Activated CD8-positive, alpha-beta T cell treated with anti-CD3 and anti-CD28 coated beads, Interleukin-2, amount 10 ng/mL, durations not matched to agents 7 days and 5 days (primary cell): ENCODE data around the gene CGB7. TPM values are rescaled to one million over a fixed set of nuclear protein-coding genes. Genes with fewer than 3 reads are reported as not detected.
A peak's percentile ranks its signal among the peaks of the same experiment; 100 is the strongest.
"Not testable (repeated sequence)": the region's sequence is repeated elsewhere in the genome, so short reads cannot be mapped to it uniquely, and the experiment has no call there.

Experiments
- ATAC-seq: fragments of 150-1000 bp; cut with Tn5 transposase; one replicate; pipeline ENCODE4 v1.10.0; 2021; ENCODE audit warnings: moderate library complexity
- CTCF ChIA-PET: fragments of 350-600 bp; sonication (Branson Sonifier 250); formaldehyde crosslinking; loops from one replicate; lab custom pipeline; 2021; ENCODE audit warnings: antibody characterized with exemption; lab: Charles Lee
- POLR2A ChIA-PET: fragments of 350-600 bp; sonication (Branson Sonifier 250); formaldehyde crosslinking; loops from one replicate; lab custom pipeline; 2021; ENCODE audit warnings: antibody characterized with exemption; lab: Charles Lee
- DNase-seq: peaks from one replicate; pipeline ENCODE4 v3.0.0-alpha.2; 2020
- H3K27ac Mint-ChIP-seq: one replicate; pipeline ENCODE4 v1.8.0; 2021; ENCODE audit warnings: mild to moderate bottlenecking, mixed read lengths
- H3K27me3 Mint-ChIP-seq: one replicate; pipeline ENCODE4 v1.8.0; 2021; ENCODE audit warnings: low read depth, mixed read lengths
- H3K36me3 Mint-ChIP-seq: one replicate; pipeline ENCODE4 v1.8.0; 2021; ENCODE audit warnings: low read depth, mixed read lengths
- H3K4me1 Mint-ChIP-seq: one replicate; pipeline ENCODE4 v1.8.0; 2021; ENCODE audit warnings: low read depth, mixed read lengths
- H3K4me3 Mint-ChIP-seq: one replicate; pipeline ENCODE4 v1.8.0; 2021; ENCODE audit warnings: mild to moderate bottlenecking, mixed read lengths
- H3K9me3 Mint-ChIP-seq: one replicate; pipeline ENCODE4 v1.8.0; 2022; ENCODE audit warnings: mixed read lengths; ENCODE audit not compliant: insufficient read depth
- total RNA-seq, 2 experiments: library from RNA; stranded (reverse); gene quantifications; one replicate each; pipeline ENCODE4 v1.2.3, GENCODE V29; 2021

Gene CGB7
- total RNA-seq, 2 experiments from 2014 or later = not detected

- H3K36me3 Mint-ChIP-seq = peaks cover 58% of the 10 kb centered on the region
- no peaks in the 10 kb centered on the region for H3K27me3 Mint-ChIP-seq
- peaks cover 30% of the 10 kb centered on the region for H3K4me1 Mint-ChIP-seq
- H3K27ac Mint-ChIP-seq = no peak overlapping the region
- DNase-seq = no peak
- ChIA-PET CTCF (no interaction called here), POLR2A (no interaction called here)
- ATAC-seq = no peak
- no peaks in the 10 kb centered on the region for H3K9me3 Mint-ChIP-seq
- H3K4me3 Mint-ChIP-seq = no peak overlapping the region
Observed at GRCh38 chr19:49091391-49092038, 34.0 kb upstream of the CGB7 start.

GRCh38 chr19:49086296-49086695, 28.7 kb upstream of the CGB7 start:
- peaks cover 35% of the 10 kb centered on the region for H3K4me1 Mint-ChIP-seq
- no peaks in the 10 kb centered on the region for H3K9me3 Mint-ChIP-seq
- POLR2A ChIA-PET = interaction anchor here (1.2 kb wide), 1 partner anchor 9 kb away, joined by 4 read pairs; no protein-coding TSS in a partner anchor
- no peak for DNase-seq
- H3K27me3 Mint-ChIP-seq = no peaks in the 10 kb centered on the region
- H3K27ac Mint-ChIP-seq = peak overlapping the region; percentile 93
- ATAC-seq = no peak
- peaks cover 40% of the 10 kb centered on the region for H3K36me3 Mint-ChIP-seq
- H3K4me3 Mint-ChIP-seq = peak overlapping the region; percentile 98
- CTCF ChIA-PET = interaction anchor here (0.8 to 4.0 kb wide), 4 partner anchors 11 to 89 kb away, joined by 3 to 23 read pairs (median 5); partner anchors contain the start of gene LIN7B

- Mint-ChIP-seq H3K36me3 (peaks cover 38% of the 10 kb centered on the region), H3K9me3 (no peaks in the 10 kb centered on the region), H3K4me1 (peaks cover 31% of the 10 kb centered on the region), H3K27ac (peak overlapping the region; percentile 93), H3K4me3 (peak overlapping the region; percentile 98), H3K27me3 (no peaks in the 10 kb centered on the region)
- DNase-seq (no peak), ATAC-seq (no peak)
- POLR2A ChIA-PET = interaction anchor here (1.2 kb wide), 1 partner anchor 9 kb away, joined by 4 read pairs; no protein-coding TSS in a partner anchor
- CTCF ChIA-PET = interaction anchor here (0.8 to 4.0 kb wide), 4 partner anchors 11 to 88 kb away, joined by 3 to 23 read pairs (median 5); partner anchors contain the start of gene LIN7B
Observed at GRCh38 chr19:49085868-49086232, 28.3 kb upstream of the CGB7 start.

- ChIA-PET POLR2A (interaction anchor here (1.2 kb wide), 1 partner anchor 10 kb away, joined by 4 read pairs; no protein-coding TSS in a partner anchor), CTCF (interaction anchor here (4.0 kb wide), 1 partner anchor 13 kb away, joined by 23 read pairs; no protein-coding TSS in a partner anchor)
- ATAC-seq = peak; percentile 94
- Mint-ChIP-seq H3K27ac (peak within 1 kb of the TSS; percentile 93), H3K4me3 (peak within 1 kb of the TSS; percentile 98), H3K27me3 (no peaks in the 10 kb centered on the region), H3K9me3 (no peaks in the 10 kb centered on the region), H3K36me3 (peaks cover 32% of the 10 kb centered on the region), H3K4me1 (peaks cover 26% of the 10 kb centered on the region)
- DNase-seq = peak; percentile 99
Observed at GRCh38 chr19:49085020-49085867, 27.7 kb upstream of the CGB7 start, which contains the start of gene SNRNP70. TSS of gene SNRNP70 (plus strand) at chr19:49085451. CDS start at chr19:49086415, 964 bp downstream.

GRCh38 chr19:49084206-49085019, 26.9 kb upstream of the CGB7 start:
- POLR2A ChIA-PET = no interaction called here
- CTCF ChIA-PET = interaction anchor here (1.3 to 3.2 kb wide), 3 partner anchors 10 to 85 kb away, joined by 3 to 10 read pairs (median 5); no protein-coding TSS in a partner anchor
- peak overlapping the region; percentile 93 for H3K27ac Mint-ChIP-seq
- peaks cover 25% of the 10 kb centered on the region for H3K4me1 Mint-ChIP-seq
- peaks cover 27% of the 10 kb centered on the region for H3K36me3 Mint-ChIP-seq
- no peak for ATAC-seq
- no peaks in the 10 kb centered on the region for H3K27me3 Mint-ChIP-seq
- H3K9me3 Mint-ChIP-seq = no peaks in the 10 kb centered on the region
- peak overlapping the region; percentile 98 for H3K4me3 Mint-ChIP-seq
- DNase-seq = no peak

- no peak for ATAC-seq
- H3K4me3 Mint-ChIP-seq = no peak overlapping the region
- H3K4me1 Mint-ChIP-seq = peaks cover 9% of the 10 kb centered on the region
Observed at GRCh38 chr19:49081273-49081672, 23.7 kb upstream of the CGB7 start.

GRCh38 chr19:49080392-49080791, 22.8 kb upstream of the CGB7 start:
- ChIA-PET CTCF (no interaction called here), POLR2A (no interaction called here)
- Mint-ChIP-seq H3K36me3 (peaks cover 3% of the 10 kb centered on the region), H3K27ac (no peak overlapping the region), H3K4me3 (no peak overlapping the region), H3K27me3 (no peaks in the 10 kb centered on the region), H3K9me3 (no peaks in the 10 kb centered on the region), H3K4me1 (peaks cover 7% of the 10 kb centered on the region)
- DNase-seq (no peak), ATAC-seq (no peak)

More at GRCh38 chr19:49081273-49081672, 23.7 kb upstream of the CGB7 start:
- Mint-ChIP-seq H3K9me3 (no peaks in the 10 kb centered on the region), H3K36me3 (peaks cover 8% of the 10 kb centered on the region), H3K27ac (no peak overlapping the region), H3K27me3 (no peaks in the 10 kb centered on the region)
- no peak for DNase-seq
- ChIA-PET POLR2A (no interaction called here), CTCF (interaction anchor here (1.8 to 3.2 kb wide), 2 partner anchors 16 to 118 kb away, joined by 4 to 10 read pairs; no protein-coding TSS in a partner anchor)

- H3K36me3 Mint-ChIP-seq, H3K4me3 Mint-ChIP-seq, H3K4me1 Mint-ChIP-seq, ATAC-seq, POLR2A ChIA-PET, H3K9me3 Mint-ChIP-seq, H3K27ac Mint-ChIP-seq: not testable (repeated sequence)
- CTCF ChIA-PET = interaction anchor here (0.6 to 2.5 kb wide), 9 partner anchors 9 to 142 kb away, joined by 3 to 9 read pairs (median 5); partner anchors contain the start of genes CGB7 and LIN7B
- H3K27me3 Mint-ChIP-seq = peaks cover 32% of the 10 kb centered on the region
- peak; percentile 38 for DNase-seq
Observed at GRCh38 chr19:49074869-49075268, 17.3 kb upstream of the CGB7 start.

GRCh38 chr19:49073514-49074378, 16.2 kb upstream of the CGB7 start:
- CTCF ChIA-PET = interaction anchor here (0.6 to 2.5 kb wide), 7 partner anchors 8 to 125 kb away, joined by 3 to 9 read pairs (median 5); partner anchors contain the start of genes CGB7 and LIN7B
- POLR2A ChIA-PET = no interaction called here
- no peak overlapping the region for H3K27ac Mint-ChIP-seq
- H3K27me3 Mint-ChIP-seq = peaks cover 42% of the 10 kb centered on the region
- H3K9me3 Mint-ChIP-seq = no peaks in the 10 kb centered on the region
- H3K4me3 Mint-ChIP-seq = no peak overlapping the region
- DNase-seq = no peak
- H3K36me3 Mint-ChIP-seq = peaks cover 3% of the 10 kb centered on the region
- ATAC-seq = no peak
- H3K4me1 Mint-ChIP-seq = peaks cover 8% of the 10 kb centered on the region

GRCh38 chr19:49071860-49072547, 14.5 kb upstream of the CGB7 start:
- H3K4me1 Mint-ChIP-seq = peaks cover 8% of the 10 kb centered on the region
- ATAC-seq (peak; percentile 33), DNase-seq (no peak)
- no peak overlapping the region for H3K27ac Mint-ChIP-seq
- H3K4me3 Mint-ChIP-seq = no peak overlapping the region
- peaks cover 3% of the 10 kb centered on the region for H3K36me3 Mint-ChIP-seq
- ChIA-PET POLR2A (no interaction called here), CTCF (interaction anchor here (1.5 kb wide), 1 partner anchor 78 kb away, joined by 3 read pairs; the partner anchor contains the start of gene RUVBL2)
- peaks cover 50% of the 10 kb centered on the region for H3K27me3 Mint-ChIP-seq
- H3K9me3 Mint-ChIP-seq = no peaks in the 10 kb centered on the region
